GM21423 (cell line): ENCODE results near the gene RBPMS2.
"Not testable (repeated sequence)": the region's sequence is repeated elsewhere in the genome, so short reads cannot be mapped to it uniquely, and the experiment has no call there.

ENCODE experiments used
- ATAC-seq: cut with Tn5 transposase; IDR thresholded peaks from one replicate; pipeline ENCODE4 v1.9.1; 2021; ENCODE audit warnings: mild to moderate bottlenecking, moderate library complexity; ENCODE audit not compliant: unreplicated experiment

The RBPMS2 gene

DNA sequence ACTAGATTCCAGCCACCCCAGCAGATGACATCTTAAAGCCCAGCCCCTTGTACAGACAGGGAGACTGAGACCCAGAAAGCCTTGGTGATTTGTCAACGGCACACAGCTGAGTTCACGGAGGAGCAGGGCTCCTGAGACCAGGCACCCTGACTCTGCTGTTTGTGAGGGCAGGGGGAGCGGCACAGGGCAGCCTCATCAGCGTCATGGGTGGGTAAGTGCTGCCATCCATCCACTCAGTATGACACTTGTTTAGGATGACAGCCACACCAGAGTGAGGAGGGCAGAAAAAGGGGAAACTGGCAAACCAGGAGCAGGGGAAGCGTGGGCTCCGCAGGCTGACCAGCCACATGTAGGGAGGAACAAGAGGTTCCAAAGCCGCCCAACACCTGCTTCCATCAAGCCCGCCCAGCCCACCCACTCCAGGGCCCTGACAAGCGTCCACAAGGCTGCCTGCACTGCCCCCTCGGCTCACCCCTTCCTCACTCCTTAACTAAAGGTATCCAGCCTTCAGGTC lies 19.9 kb downstream of the RBPMS2 start:
- no peak for ATAC-seq

DNA sequence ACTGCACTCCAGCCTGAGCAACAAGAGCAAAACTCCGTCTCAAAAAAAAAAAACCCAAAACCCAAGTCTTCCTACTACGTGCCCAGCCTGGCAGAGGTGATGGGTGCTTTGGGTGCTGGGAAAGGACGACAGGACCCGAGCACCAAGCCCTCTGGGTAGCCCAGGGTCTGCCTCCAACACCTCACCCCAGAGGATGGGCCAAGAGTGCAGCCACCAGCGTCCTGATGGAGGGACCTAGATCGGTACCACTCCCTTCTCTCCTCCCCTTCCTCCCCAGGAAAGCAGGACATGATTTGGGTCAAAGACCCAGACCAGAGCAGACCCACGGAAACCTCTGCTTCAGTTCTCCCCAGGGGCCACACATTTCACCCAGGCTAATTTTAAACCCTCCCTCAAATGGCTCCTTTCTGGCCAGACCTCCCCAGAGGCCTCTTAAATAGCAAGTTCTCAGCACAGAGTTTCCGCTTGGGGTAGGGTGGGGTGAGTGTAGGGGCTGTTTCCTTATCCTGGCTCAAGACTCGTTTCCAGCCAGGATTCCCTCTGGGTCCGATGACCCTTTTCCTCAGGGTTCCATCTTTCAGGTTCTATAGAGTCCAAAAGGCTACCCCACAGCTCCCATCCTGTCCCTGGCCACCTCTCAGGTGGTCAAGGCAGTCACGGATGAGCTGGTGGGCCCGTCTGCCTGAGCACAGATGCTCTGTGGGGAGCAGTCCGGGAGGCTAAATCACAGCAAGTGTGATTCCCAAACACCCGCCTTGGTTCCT lies 20.5 kb downstream of the RBPMS2 start:
- peak; percentile 52 for ATAC-seq

DNA sequence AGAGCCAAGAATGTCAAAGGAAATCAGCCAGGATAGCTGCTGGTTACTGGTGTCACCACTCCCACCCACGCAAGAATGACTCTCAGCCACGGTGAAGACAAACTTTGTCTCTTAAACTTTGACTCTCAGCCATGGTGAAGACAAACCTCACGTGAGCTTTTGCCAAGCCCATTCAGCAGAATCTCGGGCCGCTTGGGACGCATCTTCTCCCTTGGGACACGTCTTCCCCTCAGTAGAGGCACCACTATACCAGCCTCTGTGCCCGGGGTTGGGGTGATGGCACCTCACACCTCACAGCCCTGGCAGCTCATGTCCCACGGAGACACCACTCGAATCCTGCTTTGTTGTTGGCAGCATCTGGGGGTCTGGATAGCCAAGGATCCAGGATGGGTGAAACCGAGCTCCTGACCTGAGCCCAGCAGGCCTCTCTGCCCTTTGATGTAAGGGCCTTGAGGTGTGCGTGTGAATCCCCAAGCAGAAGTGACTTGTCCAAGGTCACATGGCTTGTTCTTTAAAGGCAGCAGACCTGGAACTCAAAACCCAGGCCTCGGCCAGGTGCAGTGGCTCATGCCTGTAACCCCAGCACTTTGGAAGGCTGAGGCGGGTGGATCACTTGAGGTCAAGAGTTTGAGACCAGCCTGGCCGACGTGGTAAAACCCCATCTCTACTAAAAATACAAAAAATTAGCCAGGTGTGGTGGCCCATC lies 21.8 kb downstream of the RBPMS2 start:
- ATAC-seq: no peak

DNA sequence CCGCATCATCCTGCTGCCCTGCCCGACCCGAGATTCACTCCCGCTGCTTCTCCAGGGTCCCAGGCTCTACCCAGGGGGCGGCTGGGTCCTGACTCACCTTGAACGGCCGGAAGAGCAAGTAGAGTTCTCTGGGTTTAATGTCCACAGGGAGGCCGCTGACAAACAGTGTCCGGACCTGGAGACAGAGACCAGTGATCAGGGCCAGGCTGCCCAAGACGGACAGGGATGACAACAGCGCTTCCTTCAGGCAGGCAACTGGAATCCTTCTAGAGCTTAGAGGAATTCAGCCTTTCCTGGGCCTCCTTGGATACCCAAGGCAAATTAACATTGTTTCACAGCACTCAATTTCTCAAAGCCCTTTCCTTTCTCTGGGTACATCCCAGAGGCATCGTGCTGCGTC lies 23.9 kb downstream of the RBPMS2 start:
- no peak for ATAC-seq

DNA sequence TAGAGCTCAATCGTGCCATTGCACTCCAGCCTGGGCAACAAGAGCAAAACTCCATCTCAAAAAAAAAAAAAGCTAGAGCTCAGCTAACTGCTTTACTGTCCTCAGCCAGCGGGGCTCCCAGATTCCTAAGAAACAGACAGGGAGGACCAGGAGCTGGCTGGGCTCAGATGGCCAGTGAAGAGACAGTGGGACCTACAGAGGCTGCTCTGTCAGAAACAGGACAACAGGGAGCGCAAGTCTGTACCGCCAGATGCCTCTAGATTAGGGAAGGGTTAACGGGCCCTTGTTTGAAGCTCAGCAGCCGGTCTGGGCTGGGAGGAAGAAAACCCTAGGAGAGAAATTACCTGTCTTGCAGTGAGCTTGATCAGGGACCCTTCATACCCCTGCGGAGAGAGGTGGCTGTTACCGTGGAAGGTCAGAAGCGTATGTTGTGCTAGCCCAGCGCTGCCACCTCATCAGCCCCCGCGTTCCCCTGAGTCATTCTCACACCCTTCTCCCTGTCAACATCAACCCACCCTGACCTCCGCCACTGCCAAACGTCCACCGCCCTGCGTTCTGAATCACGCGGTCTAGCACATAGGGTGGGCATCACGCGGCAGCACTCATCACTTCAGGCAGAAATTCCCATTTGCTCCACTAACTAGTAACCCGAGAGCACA lies 25.3 kb downstream of the RBPMS2 start:
- ATAC-seq: no peak

DNA sequence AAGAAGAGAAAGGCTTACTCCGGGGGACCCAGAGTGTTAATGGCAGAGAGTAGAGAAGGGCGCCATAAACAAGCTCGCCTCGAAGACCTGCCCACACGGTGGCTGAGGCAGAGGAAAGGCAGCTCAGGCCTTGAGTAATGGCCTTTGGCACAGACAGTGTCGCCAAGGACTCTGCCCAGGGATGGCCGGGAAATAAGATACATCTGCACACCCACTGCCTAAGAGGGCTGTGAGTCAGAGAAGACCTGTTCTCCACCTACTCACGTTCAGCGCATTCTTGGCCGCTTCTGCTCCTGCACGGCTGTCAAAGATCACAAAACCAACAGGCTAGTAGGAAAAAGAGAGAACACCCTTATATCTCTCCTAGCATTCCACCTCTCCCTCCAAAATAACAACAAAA lies 26.2 kb downstream of the RBPMS2 start:
- ATAC-seq: no peak

DNA sequence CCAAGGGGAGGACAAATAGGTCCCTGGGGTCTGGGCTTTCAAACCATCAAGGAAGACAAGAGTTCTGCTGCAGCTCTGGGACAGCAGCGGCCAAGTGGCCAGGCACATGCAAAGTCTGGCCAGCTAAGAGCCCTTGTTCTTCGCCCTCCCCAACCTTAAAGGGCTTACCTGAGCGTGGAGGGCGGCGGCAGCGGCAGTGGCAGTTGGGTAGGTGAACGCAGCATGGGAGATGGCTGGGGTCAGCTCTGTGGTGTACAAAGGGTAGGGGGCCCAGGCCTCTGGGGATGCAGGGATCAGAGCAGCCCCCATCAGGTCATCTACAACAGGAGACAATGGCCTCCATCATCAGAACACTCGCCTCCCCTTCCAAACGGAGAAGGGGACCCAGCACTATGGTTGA lies 27.1 kb downstream of the RBPMS2 start:
- no peak for ATAC-seq

DNA sequence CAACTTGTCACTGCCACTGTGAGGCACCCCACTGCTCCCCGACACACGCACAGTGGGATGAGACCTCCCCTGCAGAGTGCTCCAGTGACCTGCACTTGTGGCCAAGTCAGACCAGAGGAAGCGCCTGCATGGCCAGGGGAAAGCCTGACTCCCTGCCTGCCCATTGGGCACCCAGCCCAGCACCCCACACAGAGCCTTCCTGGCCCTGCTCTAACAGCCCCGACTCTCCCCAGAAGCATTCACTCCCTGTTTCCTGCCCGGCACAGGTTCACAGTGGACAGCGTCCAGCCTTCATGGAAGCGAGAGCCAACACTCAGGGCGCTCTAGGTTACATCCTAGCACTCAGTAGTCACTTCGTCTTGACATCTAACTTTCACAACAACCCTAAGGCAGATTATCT lies 27.8 kb downstream of the RBPMS2 start:
- no peak for ATAC-seq

DNA sequence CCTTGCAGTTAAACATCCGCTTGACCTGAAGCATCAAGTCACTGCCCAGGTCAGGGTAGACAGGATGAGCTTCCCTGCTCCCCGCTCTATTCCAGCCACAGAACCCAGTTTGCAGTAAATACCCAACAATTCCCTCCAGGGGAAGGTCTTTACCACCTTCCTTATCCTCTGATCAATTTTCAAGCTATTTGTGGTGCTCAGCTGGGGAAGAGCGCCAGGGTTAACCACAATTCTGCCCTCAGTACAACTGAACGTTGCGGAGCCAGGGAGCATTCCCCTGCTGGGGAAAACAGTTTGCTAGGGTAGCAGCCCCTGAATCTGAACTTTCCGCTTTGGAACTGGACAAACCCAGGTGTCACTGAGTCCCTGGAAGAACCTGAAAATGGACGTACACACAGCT lies 28.5 kb downstream of the RBPMS2 start:
- no peak for ATAC-seq

DNA sequence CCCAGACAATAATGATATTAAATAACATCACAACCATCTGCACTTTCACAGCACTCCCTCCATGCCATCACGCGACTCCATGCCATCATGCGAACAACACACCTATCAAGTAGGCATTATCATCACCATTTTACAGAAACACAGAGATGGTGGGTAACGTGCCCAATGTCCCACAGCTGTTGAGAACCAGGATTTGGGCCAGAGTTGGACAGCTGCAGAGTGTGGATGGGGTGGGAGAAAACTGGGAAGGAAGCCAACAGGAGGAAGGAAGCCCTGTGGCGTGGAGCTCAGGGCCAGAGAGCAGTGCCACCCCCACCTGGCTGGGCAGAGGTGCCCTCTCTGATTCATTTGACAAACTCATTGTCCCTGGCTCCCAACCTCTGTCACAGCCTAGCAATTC lies 29.0 kb downstream of the RBPMS2 start:
- no peak for ATAC-seq

DNA sequence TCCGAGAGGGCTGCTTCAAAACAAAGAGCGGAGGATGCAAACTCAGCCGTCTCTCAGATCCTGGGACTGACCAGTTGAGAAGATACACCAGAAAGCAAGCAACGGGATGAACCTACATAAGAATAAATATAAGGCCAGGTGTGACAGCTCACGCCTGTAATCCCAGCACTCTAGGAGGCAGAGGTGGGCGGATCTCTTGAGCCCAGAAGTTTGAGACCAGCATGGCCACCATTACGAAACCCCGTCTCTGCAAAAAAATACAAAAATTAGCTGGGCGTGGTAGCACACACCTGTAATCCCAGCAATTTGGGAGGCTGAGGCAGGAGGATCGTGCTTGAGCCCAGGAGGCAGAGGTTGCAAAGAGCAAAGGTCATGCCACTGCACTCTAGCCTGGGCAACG lies 31.7 kb downstream of the RBPMS2 start:
- ATAC-seq: no peak

DNA sequence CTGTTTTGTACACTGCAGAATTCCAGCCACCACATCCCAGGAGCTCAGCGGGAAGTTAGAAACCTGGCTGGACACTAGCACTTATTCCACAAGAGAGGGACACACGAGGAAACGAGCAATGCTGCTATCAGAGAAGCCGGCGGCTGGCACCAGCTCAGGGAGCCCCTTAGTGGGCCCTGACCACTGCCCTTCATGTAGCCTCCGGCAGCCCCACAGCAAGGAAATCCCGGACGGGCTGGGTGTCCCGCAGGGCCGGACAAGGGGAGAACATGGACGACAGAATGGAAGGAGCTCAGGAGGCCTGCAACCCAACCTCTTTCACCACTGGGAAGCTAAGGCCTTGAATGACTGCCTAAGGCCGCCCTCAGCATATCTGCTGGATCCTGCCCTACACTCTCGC lies 32.5 kb downstream of the RBPMS2 start:
- ATAC-seq: no peak

DNA sequence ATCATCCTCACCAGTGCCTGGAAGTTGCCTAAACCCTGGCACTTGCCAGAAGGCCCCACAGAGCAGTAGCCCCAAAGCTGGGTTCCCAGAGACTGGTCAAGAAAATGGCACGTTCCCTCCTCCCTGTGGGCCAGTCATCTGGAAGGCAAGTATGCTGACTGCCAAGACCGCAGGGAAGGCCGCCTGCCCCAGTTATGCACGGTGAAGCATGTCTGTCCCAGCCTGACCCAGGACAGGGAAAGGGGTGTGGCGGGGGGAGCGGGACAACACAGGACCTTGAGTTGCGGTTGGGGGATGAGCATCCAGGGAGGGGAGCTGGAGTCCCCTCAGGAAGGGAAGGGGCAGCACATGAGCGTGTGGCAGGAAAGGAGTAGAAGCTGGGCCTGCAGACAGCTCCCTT lies 33.0 kb downstream of the RBPMS2 start:
- ATAC-seq: no peak

DNA sequence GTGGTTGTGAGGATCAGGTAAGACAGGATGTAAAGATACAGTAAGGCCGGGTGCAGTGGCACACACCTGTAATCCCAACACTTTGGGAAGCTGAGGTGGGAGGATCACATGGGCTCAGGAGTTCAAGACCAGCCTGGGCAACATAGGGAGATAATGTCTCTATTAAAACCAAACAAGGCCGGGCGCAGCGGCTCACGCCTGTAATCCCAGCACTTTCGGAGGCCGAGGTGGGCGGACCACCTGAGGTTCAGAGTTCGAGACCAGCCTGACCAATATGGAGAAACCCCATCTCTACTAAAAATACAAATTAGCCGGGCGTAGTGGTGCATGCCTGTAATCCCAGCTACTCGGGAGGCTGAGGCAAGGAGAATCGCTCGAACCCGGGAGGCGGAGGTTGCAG lies 33.7 kb downstream of the RBPMS2 start:
- not testable (repeated sequence) for ATAC-seq

DNA sequence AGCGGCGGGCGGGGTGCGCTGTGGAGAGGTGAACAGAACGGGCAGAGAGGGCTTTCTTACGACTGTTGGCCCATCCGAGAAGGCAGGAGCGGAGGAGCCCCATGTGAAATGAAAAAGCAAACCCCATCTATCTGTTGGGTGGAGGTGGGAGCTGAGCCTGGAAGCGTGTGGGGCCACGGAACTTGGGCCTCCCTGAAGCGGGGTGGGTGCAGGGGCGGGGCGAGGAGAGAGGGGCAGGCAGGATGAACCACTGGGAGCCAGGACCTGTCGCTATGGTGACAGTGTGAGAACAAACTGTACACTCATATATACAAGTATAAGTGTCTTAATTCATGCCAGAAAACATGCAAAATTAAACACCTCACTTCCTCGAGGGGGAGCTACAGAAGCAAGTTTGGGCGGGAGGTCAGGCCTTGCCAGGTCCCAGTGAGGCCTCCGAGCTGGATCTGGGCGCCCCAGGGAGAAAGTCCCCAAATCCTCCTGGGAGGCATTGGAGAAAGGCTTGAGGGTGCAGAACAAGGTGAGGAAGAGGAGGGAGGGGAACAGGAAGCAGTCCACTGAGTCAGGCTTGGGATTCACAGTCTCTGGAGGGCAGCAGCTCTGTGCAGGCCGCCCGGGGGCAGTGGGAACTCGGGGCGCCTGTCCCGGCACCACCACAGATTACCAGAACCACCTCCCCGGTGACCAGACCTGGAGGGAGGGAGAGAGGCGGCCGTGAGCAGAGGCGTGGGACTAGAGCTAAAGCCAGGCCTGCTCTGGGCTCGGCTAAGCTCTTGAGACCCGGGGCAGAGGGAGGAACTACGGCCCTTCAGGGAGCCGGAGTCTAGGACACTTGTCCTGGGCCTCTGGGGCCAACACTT lies 34.8 kb downstream of the RBPMS2 start:
- ATAC-seq: no peak

DNA sequence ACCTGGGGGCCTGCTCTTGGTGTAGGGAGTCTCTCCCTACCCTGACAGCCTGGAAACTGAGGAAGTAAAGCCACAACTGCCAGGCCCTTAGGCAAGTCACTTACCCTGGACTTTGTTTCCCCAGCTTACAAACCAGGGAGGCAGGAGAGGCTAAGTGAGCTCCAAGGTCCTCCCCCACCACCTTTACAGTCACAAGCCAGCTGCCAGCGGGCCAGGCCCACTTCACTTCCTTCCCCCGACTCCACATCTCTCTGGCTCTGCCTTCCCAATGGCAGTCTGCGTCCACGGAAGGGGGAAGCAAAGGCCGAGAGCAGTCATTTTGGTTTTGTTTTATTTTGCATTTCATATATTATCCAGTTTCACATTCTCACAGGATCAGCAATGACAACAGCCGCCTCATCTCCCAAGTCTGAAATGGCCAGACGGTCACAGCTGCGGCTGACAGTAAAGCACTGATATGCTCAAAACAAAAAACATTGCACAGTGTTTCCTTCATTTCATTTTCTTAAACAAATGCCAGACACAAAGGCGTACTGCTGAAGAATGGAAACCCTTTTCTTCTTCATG lies 35.7 kb downstream of the RBPMS2 start:
- no peak for ATAC-seq

DNA sequence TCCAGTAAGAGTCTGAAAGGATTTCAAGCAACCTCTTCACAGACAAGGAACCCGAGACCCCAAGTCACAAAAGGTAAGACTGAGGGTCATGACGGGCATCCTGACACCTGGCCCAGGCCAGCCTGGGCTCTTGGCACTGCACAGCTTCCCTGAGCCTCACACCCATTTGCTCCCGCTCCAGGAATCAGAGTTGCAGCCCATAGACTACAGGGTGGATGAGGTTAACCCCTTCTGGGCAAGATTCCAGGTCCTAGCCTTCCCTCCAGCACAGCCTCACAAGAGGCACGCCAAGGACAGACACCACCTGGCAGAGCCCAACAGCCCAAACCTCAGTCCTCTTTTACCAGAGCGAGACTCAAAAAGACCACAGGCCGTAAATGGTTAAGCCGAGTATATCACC lies 36.2 kb downstream of the RBPMS2 start:
- ATAC-seq: no peak

DNA sequence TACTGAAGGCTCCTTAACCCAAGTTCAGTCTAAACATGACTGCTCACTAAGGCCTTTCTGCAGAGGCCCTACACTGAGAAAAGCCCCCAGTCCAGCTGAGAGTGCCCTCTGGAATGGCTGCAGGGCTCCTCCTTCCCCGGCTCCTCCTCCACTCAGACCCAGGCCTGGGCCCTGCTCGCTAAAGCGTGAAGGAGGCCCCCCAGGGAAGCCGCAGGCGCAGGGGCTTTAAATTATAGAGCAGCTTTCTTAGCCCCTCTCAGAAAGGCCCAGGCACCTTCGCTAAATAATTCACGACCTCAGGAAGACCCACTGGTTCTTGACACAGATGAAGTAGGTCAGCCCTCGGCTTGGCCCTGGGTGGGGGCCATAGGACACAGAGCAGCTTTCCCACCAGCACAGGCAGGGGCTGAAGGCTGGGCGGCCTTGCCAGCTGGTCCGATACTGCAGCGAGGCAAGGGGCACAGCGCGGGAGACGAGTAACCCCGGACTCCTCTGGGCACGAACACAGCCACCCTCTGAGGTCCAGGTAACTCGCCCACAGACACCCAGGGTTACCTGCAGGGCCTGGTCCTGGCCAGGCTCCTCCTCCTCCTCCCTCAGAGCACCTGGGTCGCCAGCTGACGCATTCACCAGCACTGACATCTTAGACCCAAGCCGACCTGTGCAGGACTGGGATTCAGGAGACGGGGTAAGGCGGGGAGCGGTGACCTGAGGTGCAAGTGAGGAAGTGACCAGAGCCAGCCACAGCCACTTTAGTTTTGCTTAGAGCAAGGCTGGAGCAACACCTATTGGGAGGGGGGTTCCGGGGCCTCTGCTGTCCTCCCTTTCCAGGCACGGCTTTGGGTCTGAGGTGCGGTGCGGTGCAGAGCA lies 36.9 kb downstream of the RBPMS2 start:
- no peak for ATAC-seq

DNA sequence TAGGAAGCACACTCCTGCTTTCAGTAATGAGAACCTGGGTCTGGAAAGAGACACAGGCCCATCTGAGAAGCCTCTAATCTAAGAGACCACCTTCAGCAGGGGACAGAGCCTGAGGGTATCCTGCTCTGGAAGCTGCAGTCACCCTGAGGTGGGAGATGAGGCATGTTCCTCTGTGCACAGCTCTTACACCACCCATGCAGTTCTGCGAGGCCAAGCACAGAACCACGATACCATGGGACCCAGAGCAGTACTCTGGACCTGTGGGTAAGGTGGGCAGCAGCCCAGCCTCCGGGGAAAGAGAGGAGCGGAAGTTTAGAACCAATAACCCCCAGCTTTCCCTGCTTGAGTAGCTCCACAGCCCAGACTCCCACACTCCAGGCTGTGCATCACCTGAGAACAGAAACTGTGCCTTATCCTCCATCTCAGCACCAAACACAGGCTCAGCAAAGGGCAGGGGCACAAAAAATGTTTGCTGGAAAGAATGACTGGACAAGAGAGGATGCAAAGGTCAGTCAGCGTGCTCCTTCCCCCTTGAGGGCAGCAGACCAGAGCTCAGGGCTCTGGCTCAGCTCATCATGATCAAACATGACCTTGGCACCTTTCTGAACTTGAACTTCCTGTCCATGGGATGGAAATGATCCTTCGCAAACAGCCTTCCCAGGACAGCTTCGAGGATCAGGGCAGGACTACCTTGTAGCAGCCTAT lies 43.1 kb downstream of the RBPMS2 start:
- ATAC-seq: no peak
